Activated CD8-positive, alpha-beta T cell treated with anti-CD3 and anti-CD28 coated beads, Interleukin-2, amount 10 ng/mL, durations not matched to agents 7 days and 5 days (primary cell): Measurements from ENCODE around the gene C4BPA. TPM values are rescaled to one million over a fixed set of nuclear protein-coding genes. Genes with fewer than 3 reads are reported as not detected.

Experiments used
- ATAC-seq: fragments of 150-1000 bp; cut with Tn5 transposase; one replicate; pipeline ENCODE4 v1.10.0; 2021; ENCODE audit warnings: moderate library complexity
- CTCF ChIA-PET: fragments of 350-600 bp; sonication (Branson Sonifier 250); formaldehyde crosslinking; loops from one replicate; lab custom pipeline; 2021; ENCODE audit warnings: antibody characterized with exemption; lab: Charles Lee
- POLR2A ChIA-PET: fragments of 350-600 bp; sonication (Branson Sonifier 250); formaldehyde crosslinking; loops from one replicate; lab custom pipeline; 2021; ENCODE audit warnings: antibody characterized with exemption; lab: Charles Lee
- DNase-seq: peaks from one replicate; pipeline ENCODE4 v3.0.0-alpha.2; 2020
- H3K27ac Mint-ChIP-seq: one replicate; pipeline ENCODE4 v1.8.0; 2021; ENCODE audit warnings: mild to moderate bottlenecking, mixed read lengths
- H3K27me3 Mint-ChIP-seq: one replicate; pipeline ENCODE4 v1.8.0; 2021; ENCODE audit warnings: low read depth, mixed read lengths
- H3K36me3 Mint-ChIP-seq: one replicate; pipeline ENCODE4 v1.8.0; 2021; ENCODE audit warnings: low read depth, mixed read lengths
- H3K4me1 Mint-ChIP-seq: one replicate; pipeline ENCODE4 v1.8.0; 2021; ENCODE audit warnings: low read depth, mixed read lengths
- H3K4me3 Mint-ChIP-seq: one replicate; pipeline ENCODE4 v1.8.0; 2021; ENCODE audit warnings: mild to moderate bottlenecking, mixed read lengths
- H3K9me3 Mint-ChIP-seq: one replicate; pipeline ENCODE4 v1.8.0; 2022; ENCODE audit warnings: mixed read lengths; ENCODE audit not compliant: insufficient read depth
- total RNA-seq, 2 experiments: library from RNA; stranded (reverse); gene quantifications; one replicate each; pipeline ENCODE4 v1.2.3, GENCODE V29; 2021

The C4BPA gene
- total RNA-seq, 2 experiments from 2014 or later: not detected

- Mint-ChIP-seq H3K4me3 (no peak overlapping the region), H3K27me3 (peaks cover 4% of the 10 kb centered on the region), H3K9me3 (peaks cover 13% of the 10 kb centered on the region), H3K27ac (no peak overlapping the region), H3K36me3 (peaks cover 8% of the 10 kb centered on the region), H3K4me1 (no peaks in the 10 kb centered on the region)
- ChIA-PET POLR2A (no interaction called here), CTCF (interaction anchor here (1.3 kb wide), 1 partner anchor 44 kb away, joined by 4 read pairs; no protein-coding TSS in a partner anchor)
- ATAC-seq (no peak), DNase-seq (no peak)
Observed at GRCh38 chr1:207128336-207128921, 24.4 kb downstream of the C4BPA start.

DNA sequence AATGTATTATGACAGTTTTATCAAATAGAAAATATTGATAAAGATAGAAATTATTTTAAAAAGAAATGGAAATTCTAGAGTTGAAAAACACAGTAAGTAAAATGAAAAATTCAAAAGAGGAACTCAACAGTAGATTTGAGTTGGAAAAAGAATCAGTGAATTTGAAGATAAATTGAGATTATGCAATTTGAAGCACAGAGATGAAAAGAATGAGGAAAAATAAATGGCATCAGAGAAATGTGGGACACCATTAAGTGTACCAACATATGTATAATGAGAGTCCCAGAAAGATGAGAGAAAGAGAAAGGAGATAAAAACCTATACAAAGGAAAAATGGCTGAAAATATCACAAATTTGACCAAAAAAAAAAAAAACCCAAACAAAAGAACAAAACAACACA lies 25.0 kb downstream of the C4BPA start:
- H3K27ac Mint-ChIP-seq: no peak overlapping the region
- DNase-seq: no peak
- peaks cover 4% of the 10 kb centered on the region for H3K27me3 Mint-ChIP-seq
- H3K9me3 Mint-ChIP-seq: peaks cover 13% of the 10 kb centered on the region
- ATAC-seq: no peak
- POLR2A ChIA-PET: no interaction called here
- CTCF ChIA-PET: interaction anchor here (1.3 kb wide), 1 partner anchor 45 kb away, joined by 4 read pairs; no protein-coding TSS in a partner anchor
- H3K4me3 Mint-ChIP-seq: no peak overlapping the region
- peaks cover 8% of the 10 kb centered on the region for H3K36me3 Mint-ChIP-seq
- no peaks in the 10 kb centered on the region for H3K4me1 Mint-ChIP-seq

DNA sequence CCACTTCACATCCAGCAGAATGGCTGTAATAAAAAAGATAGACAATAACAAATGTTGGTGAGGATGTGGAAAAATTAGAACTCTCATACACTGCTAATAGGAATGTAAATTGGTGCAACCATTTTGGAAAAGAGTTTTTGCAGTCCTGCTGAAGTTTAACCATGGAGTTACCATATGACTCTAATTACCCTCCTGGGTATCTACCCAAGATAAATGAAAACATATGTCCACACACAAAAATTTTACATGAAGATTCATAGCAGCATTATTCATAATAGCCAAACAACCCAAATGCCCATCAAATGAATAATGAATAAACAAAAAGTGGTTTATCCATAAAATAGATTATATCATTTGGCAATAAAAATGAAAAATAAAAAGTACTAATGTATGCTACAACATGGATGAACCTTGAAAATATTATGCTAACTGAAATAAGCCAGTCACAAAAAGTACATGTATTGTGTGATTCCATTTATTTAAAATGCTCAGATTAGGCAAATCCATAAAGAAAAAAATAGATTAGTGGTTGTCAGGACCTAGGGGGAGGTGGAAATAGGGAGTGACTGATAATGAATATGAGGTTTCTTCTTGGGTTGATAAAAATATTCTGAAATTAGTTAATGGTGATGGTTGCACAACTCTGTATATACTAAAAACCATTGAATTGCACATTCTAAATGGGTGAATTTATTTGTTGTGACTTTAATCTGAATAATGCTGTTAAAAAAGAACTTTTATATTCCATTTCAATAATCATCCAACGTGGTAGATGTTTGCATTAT lies 26.4 kb downstream of the C4BPA start:
- Mint-ChIP-seq H3K4me1 (no peaks in the 10 kb centered on the region), H3K27ac (no peak overlapping the region), H3K36me3 (peaks cover 8% of the 10 kb centered on the region), H3K9me3 (peaks cover 13% of the 10 kb centered on the region), H3K4me3 (no peak overlapping the region), H3K27me3 (peaks cover 4% of the 10 kb centered on the region)
- no peak for DNase-seq
- CTCF ChIA-PET: no interaction called here
- POLR2A ChIA-PET: no interaction called here
- no peak for ATAC-seq

- H3K27ac Mint-ChIP-seq: no peak overlapping the region
- no peak overlapping the region for H3K4me3 Mint-ChIP-seq
- CTCF ChIA-PET: no interaction called here
- ATAC-seq (no peak), DNase-seq (no peak)
- no peaks in the 10 kb centered on the region for H3K4me1 Mint-ChIP-seq
- H3K27me3 Mint-ChIP-seq: peaks cover 4% of the 10 kb centered on the region
- POLR2A ChIA-PET: no interaction called here
- peaks cover 13% of the 10 kb centered on the region for H3K9me3 Mint-ChIP-seq
- peaks cover 8% of the 10 kb centered on the region for H3K36me3 Mint-ChIP-seq
Observed at GRCh38 chr1:207131163-207131562, 27.1 kb downstream of the C4BPA start.

GRCh38 chr1:207134581-207134980 lies 30.5 kb downstream of the C4BPA start:
- no peak for ATAC-seq
- no peaks in the 10 kb centered on the region for H3K27me3 Mint-ChIP-seq

DNA sequence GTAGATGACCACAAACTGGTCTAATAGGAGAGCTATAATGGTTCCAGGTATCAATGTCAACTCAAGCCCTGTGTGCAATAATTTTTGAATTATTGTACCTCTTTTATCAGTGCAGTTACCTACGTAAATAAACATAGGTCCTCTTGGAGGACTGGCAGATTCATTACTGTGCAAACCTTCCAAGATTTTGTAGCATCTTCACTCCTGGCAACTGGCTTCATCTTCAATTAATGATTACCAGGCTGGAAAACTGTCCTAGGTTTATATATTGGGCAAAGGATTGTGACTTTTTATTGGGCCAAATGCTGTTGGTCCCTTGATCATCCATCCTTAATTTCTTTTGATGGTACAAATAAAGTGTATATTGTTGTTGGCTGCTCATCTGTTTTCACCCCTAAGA lies 35.6 kb downstream of the C4BPA start:
- POLR2A ChIA-PET: no interaction called here
- Mint-ChIP-seq H3K4me3 (no peak overlapping the region), H3K9me3 (no peaks in the 10 kb centered on the region)

More at GRCh38 chr1:207134581-207134980, 30.5 kb downstream of the C4BPA start:
- Mint-ChIP-seq H3K9me3 (no peaks in the 10 kb centered on the region), H3K27ac (no peak overlapping the region), H3K36me3 (no peaks in the 10 kb centered on the region), H3K4me1 (no peaks in the 10 kb centered on the region), H3K4me3 (no peak overlapping the region)
- CTCF ChIA-PET: interaction anchor here (0.8 kb wide), 1 partner anchor 50 kb away, joined by 3 read pairs; no protein-coding TSS in a partner anchor
- no peak for DNase-seq
- POLR2A ChIA-PET: no interaction called here

GRCh38 chr1:207140536-207140935 lies 36.5 kb downstream of the C4BPA start:
- no peaks in the 10 kb centered on the region for H3K36me3 Mint-ChIP-seq
- peaks cover 3% of the 10 kb centered on the region for H3K27me3 Mint-ChIP-seq
- CTCF ChIA-PET: interaction anchor here (0.9 kb wide), 1 partner anchor 12 kb away, joined by 4 read pairs; no protein-coding TSS in a partner anchor
- no peaks in the 10 kb centered on the region for H3K9me3 Mint-ChIP-seq
- POLR2A ChIA-PET: no interaction called here
- no peak overlapping the region for H3K27ac Mint-ChIP-seq
- no peaks in the 10 kb centered on the region for H3K4me1 Mint-ChIP-seq
- DNase-seq (no peak), ATAC-seq (no peak)
- H3K4me3 Mint-ChIP-seq: no peak overlapping the region

More for the DNA sequence above, 35.6 kb downstream of the C4BPA start:
- DNase-seq (no peak), ATAC-seq (no peak)
- Mint-ChIP-seq H3K4me1 (no peaks in the 10 kb centered on the region), H3K27me3 (peaks cover 3% of the 10 kb centered on the region), H3K36me3 (no peaks in the 10 kb centered on the region), H3K27ac (no peak overlapping the region)
- CTCF ChIA-PET: interaction anchor here (0.9 kb wide), 1 partner anchor 13 kb away, joined by 4 read pairs; no protein-coding TSS in a partner anchor

GRCh38 chr1:207145401-207146058 lies 41.5 kb downstream of the C4BPA start:
- Mint-ChIP-seq H3K4me3 (no peak overlapping the region), H3K27ac (no peak overlapping the region)
- CTCF ChIA-PET: no interaction called here

GRCh38 chr1:207151920-207152319 lies 47.9 kb downstream of the C4BPA start:
- ChIA-PET POLR2A (no interaction called here), CTCF (interaction anchor here (1.1 to 1.3 kb wide), 3 partner anchors 12 to 34 kb away, joined by 3 to 4 read pairs (median 3); no protein-coding TSS in a partner anchor)

More at GRCh38 chr1:207145401-207146058, 41.5 kb downstream of the C4BPA start:
- Mint-ChIP-seq H3K36me3 (no peaks in the 10 kb centered on the region), H3K9me3 (peaks cover 4% of the 10 kb centered on the region), H3K27me3 (peaks cover 3% of the 10 kb centered on the region), H3K4me1 (no peaks in the 10 kb centered on the region)
- DNase-seq (no peak), ATAC-seq (no peak)
- POLR2A ChIA-PET: no interaction called here

GRCh38 chr1:207152792-207153468 lies 48.9 kb downstream of the C4BPA start:
- Mint-ChIP-seq H3K9me3 (peaks cover 17% of the 10 kb centered on the region), H3K4me1 (no peaks in the 10 kb centered on the region), H3K4me3 (no peak overlapping the region), H3K27me3 (no peaks in the 10 kb centered on the region), H3K27ac (no peak overlapping the region), H3K36me3 (peaks cover 8% of the 10 kb centered on the region)
- ATAC-seq (no peak), DNase-seq (no peak)
- ChIA-PET CTCF (interaction anchor here (1.1 to 1.3 kb wide), 3 partner anchors 13 to 33 kb away, joined by 3 to 4 read pairs (median 3); no protein-coding TSS in a partner anchor), POLR2A (no interaction called here)

More at GRCh38 chr1:207151920-207152319, 47.9 kb downstream of the C4BPA start:
- DNase-seq: no peak
- Mint-ChIP-seq H3K4me1 (no peaks in the 10 kb centered on the region), H3K9me3 (peaks cover 17% of the 10 kb centered on the region), H3K4me3 (no peak overlapping the region), H3K36me3 (peaks cover 8% of the 10 kb centered on the region), H3K27me3 (no peaks in the 10 kb centered on the region), H3K27ac (no peak overlapping the region)
- ATAC-seq: no peak

GRCh38 chr1:207155028-207155427 lies 51.0 kb downstream of the C4BPA start:
- ATAC-seq (no peak), DNase-seq (no peak)
- CTCF ChIA-PET: interaction anchor here (1.0 kb wide), 1 partner anchor 54 kb away, joined by 3 read pairs; no protein-coding TSS in a partner anchor
- Mint-ChIP-seq H3K9me3 (peaks cover 14% of the 10 kb centered on the region), H3K4me1 (no peaks in the 10 kb centered on the region), H3K27ac (no peak overlapping the region), H3K27me3 (peaks cover 2% of the 10 kb centered on the region), H3K36me3 (peaks cover 8% of the 10 kb centered on the region), H3K4me3 (no peak overlapping the region)
- POLR2A ChIA-PET: interaction anchor here (0.7 kb wide), 1 partner anchor 491 kb away, joined by 3 read pairs; no protein-coding TSS in a partner anchor
